ENCODE results near the gene COL9A3.

The COL9A3 gene

DNA sequence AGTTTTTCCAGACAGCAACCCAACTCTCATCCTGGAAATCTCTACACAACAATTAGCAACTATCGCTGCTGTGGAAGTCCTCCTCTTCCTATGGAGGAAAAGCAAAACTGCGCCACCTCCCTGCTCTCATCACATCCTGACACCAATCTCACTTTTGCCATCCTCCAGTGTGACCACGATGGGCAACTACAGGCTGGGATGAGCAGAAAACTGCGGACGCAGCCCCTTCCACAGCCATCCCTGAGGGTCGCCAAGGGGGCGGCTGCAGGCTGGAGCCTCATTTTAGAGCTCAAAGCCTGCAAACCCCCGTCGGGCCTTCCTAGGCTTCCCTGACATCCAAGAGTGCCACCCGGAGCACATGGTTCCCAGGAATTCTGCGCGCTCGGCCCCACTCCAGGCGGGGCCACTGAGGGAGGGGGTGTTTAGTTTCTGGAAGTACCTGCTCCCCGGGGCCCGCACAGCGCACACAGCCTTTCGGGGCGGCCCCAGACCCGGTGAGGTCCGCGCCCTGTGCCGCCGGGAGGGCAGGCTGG lies 43.6 kb downstream of the COL9A3 start:
- DNase-seq = no peak

DNA sequence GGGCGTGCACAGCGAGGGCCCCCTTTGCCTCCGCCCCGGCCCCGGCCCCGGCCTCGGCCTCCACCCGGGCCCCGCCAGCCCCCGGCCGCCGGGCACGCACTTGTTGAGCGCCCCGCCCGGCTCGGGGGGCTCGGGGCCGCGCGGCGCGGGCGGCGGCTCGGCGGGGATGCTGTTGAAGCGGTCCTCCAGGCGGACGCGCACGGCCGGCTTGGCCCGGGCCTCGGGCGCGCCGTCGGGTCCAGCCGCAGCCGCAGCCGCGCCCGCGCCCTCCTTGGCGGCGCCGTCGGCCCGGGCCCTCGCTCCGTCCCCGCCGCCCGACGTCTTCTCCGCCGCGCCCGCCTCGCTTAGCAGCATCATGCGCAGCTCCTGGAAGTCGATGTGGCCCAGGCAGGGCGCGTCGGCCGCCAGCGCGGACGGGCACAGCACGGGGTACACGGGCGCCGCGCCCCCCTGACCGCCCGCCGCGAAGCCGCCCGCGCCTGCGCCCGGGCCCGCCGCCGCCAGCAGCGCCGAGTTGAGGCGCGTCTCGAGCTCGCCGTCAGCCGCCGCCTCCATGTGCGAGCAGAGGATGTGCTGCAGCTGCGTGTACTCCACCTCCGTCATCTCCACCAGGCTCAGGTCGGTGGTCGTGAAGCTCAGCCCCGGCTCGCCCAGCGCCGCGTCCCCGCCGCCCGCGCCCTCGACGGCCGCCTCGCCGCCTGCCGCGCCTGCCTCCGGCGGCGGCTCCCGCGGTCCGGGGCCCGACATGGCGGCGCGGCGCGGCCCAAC lies 44.3 kb downstream of the COL9A3 start:
- peak in 1 of 2 donors; percentile 18 for DNase-seq

DNA sequence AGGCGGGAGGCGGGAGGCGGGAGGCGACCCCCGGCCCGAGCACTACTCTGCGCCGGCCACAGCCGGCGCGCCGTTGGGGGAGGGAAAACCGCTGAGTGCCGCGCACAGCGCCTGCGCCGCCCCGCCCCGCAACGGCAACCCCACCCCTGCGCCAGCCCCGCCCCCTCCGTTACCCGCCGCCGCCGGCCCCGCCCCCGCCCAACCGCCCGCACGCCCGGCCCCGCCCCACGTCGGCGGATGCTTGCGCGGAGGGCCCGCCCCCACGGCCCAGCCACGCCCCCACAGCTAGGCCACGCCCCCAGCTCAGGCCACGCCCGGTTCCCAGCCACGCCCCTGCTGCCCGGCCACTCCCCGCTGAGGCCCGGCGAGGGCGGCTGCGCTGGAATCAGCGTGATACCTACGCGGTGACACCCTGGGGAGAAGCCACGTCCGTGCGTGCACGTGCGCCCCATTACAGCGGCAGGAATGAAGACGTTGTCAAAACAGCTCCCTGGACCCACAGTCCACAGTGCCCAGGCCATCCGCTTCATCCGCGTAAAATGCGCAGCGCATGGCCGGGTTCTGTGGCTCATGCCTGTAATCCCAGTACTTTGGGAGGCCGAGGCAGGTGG lies 45.0 kb downstream of the COL9A3 start, which contains the start of gene TCFL5:
Gene TCFL5 (minus strand): TSS at position 97 of the 611 bp plus-strand sequence. CDS start 152 bp downstream, outside the sequence.
- DNase-seq = peak; percentile 92 to 99

DNA sequence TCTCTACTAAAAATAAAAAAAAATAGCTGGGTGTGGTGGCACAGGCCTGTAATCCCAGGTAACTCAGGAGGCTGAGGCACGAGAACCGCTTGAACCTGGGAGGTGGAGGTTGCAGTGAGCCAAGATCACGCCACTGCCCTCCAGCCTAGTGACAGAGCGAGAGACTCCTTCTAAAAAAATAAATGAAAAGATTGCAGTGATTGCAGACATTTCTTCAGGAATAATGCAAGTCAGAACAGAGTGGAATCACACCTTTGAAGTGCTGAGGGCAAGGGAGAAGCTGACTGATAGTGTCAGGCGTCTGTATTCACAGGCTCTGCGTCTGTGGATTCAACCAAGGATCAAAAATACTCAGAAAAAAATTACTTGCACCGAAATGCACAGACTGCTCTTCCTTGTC lies 47.4 kb downstream of the COL9A3 start:
- no peak for DNase-seq

DNA sequence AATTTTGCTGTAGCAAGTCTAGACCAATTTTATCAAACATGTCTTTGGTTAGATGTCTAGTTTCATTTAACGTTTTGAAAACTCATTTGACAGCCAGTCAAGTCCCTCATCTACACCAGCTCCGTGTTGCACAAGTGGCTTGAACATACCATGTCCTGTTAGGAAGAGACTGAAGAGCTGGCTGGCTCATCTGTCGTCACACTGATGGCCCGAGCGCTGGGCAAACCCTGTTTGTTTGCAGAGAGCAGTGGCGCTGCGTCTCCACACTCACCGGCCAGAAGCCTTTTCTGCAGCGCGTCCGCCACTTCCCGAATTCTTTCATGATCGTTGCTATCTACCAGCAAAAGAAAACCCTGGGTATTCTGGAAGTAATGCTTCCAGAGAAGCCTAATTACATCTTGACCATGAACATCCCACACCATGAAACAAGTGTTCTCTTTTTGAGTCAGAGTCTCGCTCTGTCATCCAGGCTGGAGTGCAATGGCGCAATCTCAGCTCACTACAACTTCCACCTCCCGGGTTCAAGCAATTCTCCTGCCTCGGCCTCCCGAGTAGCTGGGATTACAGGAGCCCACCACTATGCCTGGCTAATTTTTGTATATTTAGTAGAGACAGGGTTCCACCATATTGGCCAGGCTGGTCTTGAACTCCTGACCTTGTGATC lies 55.5 kb downstream of the COL9A3 start:
- DNase-seq = no peak

DNA sequence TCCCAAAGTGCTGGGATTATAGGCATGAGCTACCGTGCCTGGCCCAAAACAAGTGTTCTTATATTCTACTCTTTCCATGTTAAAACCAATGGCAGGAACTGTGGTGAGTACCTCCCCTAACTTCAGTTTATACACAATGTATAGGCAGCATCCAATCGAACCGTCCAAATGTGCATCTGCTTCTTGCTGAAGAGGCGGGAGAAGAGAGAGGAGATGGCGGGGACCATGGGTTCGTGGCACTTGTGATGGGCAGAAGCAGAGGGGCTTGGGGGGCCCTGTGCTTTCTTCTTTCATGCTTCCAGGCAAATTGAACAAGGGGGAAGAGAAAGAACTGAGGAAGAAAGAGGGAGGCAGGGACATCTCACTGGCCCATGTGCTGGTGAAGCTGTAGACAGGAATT lies 56.0 kb downstream of the COL9A3 start:
- DNase-seq = no peak

DNA sequence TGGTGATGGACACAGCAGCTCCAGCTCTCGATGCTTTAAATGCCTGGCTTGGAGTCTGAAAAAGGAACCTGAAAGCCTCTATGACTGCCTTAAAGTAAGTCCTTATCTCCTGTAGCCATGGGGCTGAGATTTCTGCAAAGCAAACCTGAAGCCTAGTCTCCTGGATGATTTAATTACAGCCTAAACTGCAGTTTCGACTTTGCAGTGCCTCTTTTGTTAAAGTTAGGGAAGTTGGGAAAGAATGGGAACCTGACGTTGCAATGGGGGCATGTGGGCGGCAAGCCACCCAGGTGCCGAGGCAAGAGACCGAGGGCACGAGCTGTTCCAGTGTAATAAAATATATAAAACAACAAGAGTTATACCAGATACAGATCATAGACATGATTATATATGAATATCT lies 56.4 kb downstream of the COL9A3 start:
- DNase-seq = no peak

DNA sequence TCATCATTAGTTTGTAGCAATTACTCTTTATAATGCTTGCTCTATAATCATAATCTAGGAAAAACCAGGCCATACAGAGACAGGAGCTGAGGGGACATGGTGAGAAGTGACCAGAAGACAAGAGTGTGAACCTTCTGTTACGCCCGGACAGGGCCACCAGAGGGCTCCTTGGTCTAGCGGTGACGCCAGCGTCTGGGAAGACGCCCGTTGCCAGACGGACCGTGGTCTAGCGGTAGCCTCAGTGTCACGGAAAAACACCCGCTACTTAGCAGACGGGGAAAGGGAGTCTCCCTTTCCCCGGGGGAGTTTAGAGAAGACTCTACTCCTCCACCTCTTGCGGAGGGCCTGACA lies 56.8 kb downstream of the COL9A3 start:
- DNase-seq = peak in 1 of 2 donors; percentile 34

DNA sequence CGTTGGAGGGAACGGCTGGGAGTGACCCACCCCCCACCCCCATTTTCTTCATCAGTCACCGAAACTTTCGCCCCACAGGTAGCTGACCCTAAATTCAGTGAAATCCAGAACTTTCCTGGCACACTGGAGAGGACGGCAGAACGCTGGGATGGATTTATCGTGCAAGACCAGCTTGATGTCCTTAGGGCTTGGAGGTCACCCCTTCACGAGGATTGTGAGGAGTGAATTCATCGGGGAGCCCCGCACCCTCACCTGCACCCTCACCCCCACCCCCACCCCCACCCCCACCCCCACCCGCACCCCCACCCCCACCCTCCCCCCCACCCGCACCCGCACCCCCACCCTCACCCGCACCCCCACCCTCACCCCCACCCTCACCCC lies 58.1 kb downstream of the COL9A3 start:
- no peak for DNase-seq

DNA sequence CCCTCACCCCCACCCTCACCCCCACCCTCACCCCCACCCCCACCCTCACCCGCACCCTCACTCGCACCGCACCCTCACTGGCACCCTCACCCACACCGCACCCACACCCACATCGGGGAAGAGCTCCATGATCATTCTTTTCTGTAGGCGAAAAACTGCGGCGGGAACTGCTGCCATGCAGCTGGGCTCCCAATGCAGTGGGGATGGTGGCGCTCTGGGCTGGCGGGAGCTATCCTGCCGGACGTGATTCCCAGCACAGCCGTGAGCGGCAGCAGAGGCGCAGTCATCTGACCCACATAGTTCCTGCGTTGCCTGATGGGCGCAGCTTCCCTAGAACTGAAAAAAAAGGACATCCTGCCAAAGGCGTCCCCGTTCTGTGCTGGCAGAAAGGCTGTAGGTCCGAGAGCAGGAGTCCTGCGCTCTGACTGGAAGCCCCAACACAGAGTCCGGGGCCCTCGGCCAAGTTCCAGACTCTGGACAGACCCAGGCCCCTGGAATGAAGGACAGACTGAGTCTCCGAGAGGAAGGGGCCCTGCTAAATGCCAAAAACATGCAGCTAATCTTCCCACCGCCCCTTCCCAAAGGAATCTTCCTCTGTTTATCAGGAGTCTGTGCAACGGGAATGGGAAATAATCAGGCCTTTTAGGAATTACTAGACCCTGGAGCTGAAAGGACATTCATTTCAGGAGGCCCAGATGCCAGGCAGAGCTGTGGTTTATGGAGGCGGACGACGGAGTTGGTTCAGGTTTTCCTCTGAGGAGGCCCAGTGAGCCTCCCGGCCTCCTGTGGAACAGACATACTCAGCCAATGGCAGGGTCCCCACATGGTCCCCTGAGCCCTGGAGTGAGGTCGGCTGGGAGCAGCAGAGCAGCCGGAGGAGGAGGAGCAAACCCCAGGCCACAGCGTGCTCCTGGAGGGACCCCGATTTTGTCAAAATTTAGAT lies 58.8 kb downstream of the COL9A3 start:
- no peak for DNase-seq

DNA sequence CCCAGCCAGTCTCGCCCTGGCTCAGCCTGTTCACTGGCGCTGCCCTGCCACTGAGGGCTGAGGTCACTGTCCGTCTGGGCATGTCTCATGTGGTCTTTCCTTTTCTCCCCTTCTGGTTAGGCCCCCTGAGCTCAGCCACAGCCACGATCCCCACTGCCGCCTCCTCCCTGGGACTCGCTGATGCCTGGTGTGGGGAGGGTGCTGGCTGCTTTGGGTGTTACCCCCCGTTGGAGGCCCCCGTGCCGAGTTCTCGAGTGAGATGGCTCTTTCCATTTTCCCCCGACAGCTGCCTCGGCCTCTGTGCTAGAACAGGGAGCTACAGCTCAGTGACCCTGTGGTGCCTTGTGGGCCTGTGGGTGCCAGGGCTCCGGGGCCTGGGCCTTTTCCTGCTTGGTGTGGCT lies 59.7 kb downstream of the COL9A3 start:
- DNase-seq = no peak

DNA sequence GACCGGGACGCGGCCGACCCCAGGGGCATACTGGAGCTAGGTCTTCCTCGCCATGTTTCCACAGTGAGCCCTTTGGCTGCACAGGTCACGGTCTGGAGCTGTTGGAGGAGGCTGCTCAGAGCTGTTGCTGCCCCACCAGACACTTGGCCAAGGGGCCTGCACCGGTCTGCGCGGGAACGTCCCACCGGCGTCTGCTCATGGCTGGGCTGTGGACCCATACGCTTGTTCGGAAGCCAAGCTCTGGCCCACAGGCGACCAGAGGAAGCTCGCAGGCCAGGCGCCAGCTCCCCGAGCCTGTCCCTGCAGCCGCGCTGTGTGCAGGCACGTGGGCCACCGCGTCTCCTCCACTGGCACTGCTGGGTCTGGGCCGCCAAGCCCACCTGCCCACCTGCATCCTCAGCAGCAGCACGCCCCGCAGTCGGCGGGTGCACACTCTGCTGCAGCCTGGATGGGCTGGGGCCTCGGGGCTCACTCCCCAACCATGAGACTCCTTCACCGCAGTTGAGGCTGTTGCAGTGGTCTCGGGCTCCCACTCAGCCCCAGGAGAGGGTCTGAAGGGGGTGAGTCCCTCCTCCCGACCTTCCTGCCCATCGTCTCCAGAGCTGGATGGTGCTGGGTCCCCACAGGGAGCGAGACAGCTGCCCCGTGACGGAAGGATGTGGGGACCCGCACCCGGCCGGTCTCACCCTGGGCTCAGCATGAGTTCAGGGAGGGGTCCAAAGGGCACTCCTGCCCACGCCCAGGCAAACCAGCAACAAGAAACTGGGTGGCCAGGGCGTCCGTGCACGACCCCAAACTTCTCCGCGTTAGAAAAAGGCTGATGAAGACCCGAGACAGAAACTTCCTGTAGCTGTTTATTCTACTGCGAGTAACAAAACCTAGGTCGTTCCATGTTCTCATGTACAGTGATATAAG lies 60.3 kb downstream of the COL9A3 start:
- no peak for DNase-seq

DNA sequence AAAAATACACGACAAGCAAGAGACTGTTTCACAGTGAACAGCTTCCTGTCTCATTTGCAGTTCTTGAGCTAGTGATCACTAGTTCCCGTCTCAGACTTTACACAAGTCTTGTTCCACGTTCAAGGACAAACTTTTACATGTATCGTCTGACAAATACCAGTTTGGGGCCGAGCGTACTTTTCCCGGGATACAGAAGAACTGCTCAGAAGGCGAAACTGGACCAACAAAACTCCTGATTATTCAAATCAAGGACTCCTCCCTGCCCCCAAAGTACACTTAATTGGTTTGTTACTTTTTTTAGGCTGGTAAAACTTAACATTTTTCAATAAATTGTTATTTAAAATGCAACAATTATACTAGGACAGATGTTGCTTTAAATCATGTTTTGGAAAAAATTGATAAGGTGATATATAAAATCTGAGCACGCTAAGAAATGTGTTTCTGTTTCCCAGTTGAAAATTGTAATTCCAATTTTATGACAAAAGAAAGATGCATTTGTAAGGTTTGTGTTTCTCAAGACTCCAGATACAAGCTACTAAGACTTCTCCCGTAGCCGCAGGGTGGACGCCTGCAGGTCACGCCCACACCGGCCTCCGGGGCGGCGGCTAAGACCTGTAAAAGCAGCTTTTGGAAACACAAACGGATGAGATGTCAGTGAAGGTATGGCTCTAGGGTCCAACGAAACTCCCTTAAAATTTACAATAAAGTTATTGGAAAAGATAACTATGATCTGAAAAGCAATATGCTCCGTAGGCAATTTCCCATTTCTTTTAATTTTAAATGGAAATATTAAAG lies 61.6 kb downstream of the COL9A3 start:
- no peak for DNase-seq

DNA sequence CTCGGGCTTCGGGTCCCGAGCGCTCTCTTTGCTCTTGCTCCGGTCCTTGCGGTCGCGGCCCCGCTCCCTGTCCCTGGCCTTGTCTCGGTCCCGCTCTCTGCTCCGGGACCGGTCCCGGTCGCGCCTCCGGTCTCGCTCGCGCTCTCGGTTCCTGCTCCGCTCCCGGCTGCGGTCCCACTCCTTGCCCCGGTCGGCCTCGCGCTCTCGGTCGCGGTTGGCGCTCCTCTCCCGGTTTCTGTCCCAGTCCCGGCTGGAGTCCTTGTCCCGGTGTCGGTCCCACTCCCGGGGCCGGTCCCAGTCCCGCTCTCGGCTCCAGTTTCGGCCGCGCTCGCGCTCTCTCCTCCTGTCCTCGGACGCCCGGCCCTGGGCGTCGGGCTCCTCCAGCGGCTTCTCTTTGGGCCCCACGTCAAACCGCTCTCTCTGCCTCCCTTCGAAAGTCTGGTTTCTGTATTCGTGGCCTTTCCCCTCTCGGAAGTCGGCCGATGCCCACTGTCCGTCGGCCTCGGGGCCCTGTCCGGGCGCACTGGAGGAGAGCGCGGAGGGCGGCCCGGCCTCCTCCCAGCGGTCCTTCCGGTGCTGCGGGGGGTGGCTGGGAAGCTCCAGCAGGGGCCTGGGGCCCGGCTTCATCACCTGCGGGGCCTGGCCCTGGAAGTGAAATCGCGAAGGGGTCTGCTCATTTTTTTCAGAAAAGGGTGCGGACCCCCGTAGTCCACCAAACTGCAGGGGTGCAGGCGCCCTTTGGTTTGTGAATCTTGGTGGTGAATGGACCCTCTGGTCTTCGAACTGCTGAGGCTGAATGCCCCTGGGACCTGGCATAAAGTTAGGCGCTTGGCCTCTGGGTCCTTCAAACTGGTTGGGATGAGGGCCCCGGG lies 62.7 kb downstream of the COL9A3 start:
- no peak for DNase-seq

DNA sequence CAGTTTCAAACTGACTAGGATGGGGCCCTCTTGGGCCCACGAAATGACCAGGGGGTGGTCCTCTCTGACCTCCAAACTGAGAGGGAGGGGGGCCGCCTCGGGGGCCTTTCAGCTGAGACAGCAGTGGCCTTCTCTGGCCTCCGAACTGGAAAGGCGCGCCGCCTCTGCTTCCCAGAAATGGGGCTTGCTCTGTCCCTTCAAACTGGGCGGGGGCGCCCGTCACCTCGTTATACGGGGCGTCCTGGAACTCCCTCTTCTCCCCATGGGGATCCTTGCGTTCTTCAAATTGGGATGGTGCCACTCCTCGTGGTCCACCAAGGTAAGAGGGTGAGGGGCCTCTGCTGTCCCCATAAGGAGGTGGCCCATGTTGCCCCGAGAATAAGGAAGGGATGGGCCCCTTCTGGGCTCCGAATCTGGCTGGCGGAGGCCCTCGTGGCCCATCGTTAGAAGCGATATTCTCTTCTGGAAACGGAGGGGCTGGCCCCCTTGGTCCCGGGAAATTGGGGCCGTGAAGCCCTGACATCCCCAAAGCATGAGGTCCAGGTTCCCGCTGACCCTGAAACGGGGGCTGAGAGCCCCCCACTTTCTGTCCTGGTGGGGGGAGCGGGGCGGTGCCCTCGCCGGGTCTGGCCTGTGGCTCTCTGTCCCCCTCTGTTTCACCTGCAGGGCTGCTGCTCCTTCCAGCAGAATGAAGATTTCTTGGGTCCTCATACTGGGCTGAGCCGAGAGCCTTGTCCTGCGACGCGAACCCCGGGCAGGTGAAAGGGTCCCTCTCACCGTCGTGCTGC lies 63.5 kb downstream of the COL9A3 start:
- no peak for DNase-seq

DNA sequence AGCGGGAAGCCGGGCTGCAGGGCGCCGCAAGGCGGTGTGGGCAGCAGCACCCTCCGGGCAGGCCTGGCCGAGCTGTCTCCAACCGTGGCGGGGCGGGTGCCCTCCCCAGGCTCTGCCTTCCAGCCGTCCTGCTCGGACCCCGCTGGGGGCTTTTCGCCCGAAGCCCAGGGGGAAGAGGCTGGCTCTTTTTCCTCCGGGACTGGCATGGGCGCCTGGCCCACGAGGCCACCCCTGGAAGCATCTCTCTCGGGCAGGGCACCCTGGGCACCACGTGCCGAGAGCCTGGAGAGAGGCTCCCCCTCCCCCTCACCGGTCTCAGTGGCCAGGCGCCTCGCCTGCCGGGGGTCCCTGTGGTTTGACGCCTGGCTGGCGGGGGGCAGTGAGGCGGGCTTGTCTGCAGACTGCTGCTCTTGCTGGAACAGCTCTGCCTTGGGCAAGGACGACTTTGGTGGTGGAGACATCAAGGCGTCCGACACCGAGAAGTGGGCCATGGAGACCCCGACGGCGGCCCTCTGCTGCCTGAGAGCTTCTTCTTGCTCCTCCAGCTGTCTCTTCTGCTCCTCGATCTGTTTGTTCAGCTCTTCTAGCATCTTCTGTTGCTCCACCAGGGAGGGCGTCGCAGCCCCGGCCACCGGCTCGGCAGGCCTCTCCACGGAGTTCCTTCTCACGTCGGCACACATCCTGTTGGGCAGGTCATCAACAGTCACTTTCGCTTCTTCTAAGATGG lies 64.2 kb downstream of the COL9A3 start:
- no peak for DNase-seq

DNA sequence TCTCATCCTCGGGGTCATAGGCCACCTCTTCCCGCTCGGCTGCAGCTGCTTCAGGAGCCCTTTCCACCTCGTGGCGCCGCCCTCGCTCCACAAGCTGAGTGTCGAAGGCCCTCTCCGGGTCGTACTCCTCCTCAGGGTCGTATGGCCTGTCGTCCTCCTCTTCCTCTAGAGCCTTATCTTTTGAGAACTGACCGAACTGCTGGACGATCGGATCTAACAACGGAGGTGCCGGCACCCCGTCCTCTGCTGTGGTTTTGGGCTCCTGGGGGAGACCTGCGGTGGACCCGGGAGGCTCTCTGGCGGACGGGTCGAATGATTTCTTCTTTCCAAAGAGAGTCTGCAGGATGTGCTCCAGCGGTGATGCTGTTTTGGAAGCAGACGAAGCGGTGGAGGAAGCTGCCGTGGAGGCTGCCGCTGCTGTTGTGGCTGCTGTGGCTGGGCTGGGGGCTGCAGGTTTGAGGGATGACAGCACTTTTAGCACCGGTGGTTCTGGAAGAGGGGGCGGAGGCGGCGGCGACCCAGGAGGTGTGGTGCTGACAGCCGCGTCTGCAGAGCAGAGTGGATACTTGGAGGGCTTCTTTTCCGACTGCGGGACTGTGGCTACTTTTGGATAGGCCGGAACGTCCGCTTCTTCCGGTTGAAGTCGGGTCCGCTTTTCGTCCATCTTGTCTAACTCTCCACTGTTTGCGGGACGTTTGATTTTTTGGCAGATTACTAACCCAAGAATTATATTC lies 65.0 kb downstream of the COL9A3 start:
- no peak for DNase-seq

All from stimulated activated CD4-positive, alpha-beta T cell treated with anti-CD3 and anti-CD28 coated beads, Interleukin-2, amount 100 ng/mL, for 48 hours (primary cell).